GM18519 (cell line): ENCODE measurements around the gene NEK10.

Experiments
- ATAC-seq: cut with Tn5 transposase; IDR thresholded peaks from one replicate; pipeline ENCODE4 v1.9.1; 2021; ENCODE audit warnings: mild to moderate bottlenecking, moderate library complexity; ENCODE audit not compliant: unreplicated experiment, low FRiP score

The NEK10 gene

DNA sequence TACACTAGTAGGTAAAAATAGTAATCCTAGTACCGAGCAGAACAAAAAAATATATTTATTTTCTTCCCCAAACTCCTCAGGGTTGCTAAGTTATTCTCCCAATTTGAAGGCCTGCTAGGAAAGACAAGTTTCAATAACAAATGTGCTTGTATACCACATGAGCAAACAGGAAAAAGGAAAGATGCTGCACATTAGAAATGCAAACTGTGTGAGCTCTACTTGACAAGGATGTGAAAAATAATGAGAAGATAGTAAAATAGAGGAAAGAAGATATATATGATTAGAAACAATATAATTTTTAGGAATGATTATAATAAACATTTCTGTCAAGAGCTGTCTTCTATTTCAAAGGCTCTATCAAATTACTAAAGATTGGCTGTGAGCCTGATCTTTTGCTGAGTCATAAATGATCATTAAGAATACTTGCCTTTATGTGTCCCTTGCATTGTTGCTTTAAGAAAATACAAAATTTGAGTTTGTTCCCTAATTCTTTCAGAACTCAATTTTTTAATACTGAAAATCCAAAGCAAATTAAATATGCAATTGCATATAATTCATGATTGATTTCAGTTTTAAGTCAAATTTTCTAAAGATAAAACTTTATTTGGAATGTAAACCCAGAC lies 174.2 kb downstream of the NEK10 start:
- no peak for ATAC-seq

DNA sequence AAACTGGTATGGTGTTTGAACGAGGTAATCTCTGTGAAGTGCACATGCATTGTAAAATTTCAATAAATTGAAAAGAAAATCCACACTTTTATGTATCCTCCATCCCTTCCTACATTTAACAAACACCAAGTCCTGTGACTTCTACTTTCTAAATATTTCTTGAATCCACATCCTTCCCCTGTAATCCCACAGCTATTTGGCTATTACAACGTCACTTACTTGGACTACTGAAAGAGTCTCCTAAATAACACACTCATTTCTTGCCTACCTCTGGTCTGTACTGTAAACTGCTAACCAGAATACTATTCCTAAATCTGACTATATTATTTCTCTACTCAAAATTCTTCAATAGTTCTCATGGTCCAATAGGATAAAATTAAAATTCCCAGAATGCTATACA lies 176.1 kb downstream of the NEK10 start:
- no peak for ATAC-seq

DNA sequence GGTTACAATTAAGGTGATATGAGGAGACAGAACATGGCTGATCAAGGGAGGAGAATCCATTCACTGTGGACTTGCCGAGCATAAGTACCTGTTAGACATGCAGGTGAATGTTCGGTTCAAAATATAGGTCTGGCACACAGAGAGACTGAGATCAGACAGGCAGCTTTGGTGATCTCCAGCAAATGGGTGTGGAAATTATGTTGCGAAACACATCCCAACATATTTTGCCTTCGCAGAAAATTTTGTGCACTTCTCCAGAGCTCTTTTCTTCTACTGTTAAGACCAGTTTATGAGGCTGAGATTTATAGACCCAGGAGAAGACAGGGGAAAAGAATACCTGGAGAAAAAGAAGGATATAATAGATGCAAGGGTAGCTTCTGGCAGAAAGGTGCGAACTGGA lies 183.2 kb downstream of the NEK10 start:
- ATAC-seq, result no peak

DNA sequence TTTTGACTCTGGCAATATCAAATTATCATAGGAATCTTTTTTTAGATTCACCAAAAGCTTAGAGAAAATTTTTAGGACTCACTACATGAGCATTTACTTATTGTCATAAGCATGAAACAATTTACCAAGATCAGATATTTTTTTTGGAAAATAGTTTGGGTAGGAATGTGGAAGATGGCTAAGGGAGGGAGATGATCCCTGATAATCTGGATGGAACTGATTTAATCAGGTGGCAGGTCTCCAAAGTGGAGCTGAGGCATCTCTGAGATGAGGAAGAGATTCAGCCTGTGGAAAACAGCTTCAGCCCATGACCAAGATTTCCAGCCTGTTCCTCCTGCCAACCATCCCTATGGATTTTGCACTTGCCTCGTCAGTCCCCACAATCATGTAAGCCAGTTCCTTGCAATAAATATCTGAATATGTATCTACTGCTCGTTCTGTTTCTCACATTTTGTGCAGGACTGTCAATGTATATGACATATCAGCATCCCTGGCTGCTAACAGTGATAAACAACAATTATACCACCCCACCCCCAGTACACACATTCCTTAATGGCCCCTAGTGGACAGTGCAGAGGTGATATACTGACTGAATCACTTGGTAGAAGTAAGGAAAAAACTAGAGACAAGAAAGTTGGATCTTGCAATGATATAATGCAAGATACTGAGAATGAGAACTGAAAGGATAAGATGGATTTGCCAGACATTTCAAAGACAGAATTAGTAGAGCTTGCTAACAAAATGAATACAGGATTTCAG lies 183.8 kb downstream of the NEK10 start:
- no peak for ATAC-seq

DNA sequence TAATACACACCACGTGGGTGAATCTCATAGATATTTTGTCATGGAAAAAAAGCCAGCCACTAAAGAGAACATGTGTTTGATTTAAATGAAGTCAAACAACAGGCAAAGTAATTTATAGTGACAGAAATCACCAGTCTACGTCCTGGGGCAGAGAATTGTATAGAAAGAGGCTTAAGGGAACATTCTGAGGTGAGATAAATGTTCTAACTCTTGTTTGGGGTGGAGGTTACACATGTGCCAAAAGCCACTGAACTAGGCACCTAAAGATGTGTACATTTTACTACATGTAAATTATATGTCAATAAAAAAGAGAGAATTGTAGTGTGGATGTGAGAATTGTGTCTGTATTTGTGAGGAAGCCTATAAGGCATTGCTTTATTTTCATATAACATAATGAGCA lies 184.9 kb downstream of the NEK10 start:
- no peak for ATAC-seq

DNA sequence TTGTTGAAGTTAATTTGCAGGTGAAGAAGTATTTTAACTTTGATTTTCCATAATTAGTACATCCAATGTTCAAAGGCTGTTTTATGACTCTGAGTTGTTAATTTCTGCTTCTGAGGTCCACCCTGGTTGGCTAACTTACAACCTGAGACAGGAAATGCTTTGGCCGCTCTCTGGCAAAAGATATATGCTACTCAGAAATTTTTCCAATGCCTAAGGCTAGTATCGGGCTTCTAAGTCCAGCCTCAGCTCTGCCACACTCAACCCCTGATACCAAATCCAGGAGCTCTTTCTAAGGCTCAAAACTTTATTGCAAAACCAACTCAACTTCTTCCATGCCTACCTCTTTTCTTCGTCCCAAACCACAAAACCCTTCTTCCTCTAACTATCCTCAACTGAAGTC lies 192.9 kb downstream of the NEK10 start:
- ATAC-seq, result no peak

DNA sequence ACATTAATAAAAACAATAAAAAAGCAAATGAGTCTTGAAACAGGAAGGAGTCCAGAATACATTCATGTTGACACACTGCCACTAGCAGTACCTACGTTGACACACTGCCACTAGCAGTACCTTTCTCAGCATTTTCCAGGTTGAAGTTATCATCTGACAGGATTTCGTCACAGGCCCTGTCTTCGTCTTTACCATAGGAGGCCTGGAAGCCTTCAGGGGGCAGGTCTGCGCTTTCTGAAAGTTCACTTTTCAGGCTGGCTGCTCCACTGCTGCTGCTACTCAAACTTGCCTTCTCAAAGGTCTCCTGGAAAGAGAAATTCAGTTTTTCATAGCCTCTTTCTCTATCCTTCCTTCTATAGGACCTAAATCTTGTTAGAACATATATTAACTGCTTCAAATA lies 194.7 kb downstream of the NEK10 start:
- ATAC-seq, result no peak

DNA sequence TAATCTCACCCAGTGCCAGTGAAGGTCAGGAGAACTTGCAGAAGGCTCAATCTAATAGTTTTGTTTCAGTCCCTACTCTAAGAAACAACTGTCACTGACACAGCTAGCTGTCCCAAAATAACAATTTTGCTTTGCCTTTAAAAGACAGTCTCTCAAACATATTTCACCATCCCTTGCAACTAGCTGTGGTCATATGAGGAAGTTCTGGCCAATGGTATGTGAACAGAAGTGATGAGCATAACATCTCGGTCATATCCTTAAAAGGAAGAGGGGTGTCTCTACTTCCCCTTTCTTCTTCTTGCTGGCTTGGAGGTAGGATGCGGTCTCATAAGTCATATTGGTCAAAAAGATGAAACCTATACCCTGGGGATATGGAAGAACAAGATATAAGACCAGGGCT lies 198.1 kb downstream of the NEK10 start:
- ATAC-seq, result peak; percentile 94

DNA sequence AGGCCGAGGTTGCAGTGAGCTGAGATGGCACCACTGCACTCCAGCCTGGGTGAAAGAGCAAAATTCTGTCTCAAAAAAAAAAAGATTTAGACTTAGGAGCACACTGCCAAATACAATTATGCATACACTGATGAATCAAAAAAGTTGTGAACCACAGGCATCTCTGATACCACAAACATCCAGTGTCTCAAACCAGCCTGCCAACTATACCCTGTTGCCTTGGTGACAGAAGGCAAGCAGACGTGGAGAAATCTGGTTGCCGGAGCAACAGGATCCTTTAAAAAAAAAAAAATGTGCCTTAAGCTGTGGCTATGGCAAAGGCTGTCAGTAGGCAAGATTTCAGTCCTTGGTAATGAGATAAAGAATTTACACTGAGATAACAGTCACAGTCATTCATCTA lies 202.3 kb downstream of the NEK10 start:
- ATAC-seq, result no peak

DNA sequence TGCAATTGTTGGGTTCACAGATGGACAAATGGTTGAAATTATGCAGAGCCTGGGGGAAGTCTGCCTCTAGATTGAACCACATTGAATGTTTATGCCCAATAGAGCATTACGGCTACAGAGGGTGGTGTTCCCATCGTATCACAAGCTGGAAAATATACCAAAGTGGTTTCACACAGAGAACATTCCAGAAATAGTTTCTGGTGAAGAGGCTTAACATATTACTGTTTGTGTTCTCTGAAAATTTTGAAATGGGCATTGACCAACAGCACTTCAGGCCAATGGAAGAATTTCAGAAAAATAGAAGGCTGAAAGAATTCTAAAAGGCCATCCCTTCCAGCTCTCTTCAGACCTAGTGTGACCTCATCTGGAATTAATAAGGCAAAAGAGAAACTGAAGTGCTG lies 203.9 kb downstream of the NEK10 start:
- no peak for ATAC-seq

DNA sequence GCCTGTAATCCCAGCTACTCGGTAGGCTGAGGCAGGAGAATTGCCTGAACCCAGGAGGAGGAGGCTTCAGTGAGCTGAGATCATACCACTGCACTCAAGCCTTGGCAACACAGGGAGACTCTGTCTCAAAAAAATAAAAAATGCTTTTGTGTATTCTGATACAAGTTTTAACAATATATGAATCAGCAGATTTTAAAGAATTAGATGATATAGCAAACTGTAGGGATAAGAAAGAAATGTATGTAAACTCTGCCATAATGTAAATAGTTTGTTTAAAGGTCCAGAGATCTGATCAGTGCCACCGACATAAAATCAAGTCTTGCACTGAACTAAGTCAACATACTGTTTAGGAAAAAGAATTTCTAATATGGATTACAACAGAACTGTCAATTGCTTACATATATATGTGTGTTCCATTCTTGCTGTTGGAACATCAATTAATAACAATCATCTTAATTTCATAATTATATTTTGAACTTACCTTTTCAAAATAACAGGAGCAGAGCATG lies 208.3 kb downstream of the NEK10 start:
- no peak for ATAC-seq

DNA sequence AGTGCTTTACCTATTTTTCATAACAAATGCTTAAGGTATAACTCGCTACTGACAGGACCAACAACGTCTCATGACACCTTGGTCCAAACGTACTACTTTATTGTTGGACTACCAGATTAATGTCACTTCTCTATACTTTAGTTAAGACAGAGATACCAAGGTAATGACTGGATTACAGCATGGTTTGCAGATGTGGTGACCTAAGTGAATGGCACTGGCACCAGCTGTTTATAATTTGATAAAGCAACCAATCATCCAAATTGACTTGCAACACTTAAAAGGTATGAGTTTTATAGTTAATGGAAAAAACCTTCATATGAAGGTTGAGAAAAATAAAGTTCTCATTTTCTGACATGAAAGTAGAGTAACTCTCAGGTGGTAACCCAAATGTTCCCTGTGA lies 209.0 kb downstream of the NEK10 start:
- no peak for ATAC-seq

DNA sequence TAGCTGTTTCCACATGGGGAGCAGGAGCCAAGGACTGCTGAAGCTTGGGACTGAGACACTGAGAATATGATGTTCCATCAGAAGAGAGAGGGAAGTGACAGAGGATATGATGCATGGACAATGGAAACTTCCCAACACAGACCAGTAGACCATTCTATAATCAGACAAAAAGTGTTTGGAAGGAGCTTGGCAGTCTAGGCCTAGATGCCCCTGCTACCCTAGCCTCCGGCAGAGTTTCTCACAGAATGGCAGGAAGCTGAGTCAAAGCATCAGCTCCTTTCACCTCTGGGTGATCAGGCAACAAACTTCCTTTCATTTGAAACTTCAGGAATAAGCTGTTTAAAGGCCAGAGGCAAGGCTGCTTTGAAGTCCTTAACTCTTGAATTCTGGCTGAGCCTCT lies 222.0 kb downstream of the NEK10 start:
- no peak for ATAC-seq

DNA sequence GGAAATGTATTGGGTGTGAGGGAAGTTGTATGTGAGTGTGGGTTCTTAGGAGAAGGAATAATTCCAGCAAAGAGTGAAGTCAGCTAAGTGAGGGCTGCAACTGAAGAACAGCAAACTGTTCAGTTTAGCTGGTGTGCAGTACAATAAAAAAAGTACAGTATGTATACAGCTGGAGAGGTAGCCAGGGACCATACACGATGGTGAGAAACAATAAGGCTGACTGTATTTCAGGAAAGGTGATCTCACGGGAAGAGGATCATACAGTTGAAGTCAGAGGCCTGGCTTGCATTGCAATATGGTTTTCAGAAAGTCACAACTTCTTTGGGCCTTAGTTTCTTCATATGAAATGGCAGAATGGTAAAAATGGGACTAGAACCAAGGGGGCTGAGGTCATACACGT lies 222.4 kb downstream of the NEK10 start:
- no peak for ATAC-seq

DNA sequence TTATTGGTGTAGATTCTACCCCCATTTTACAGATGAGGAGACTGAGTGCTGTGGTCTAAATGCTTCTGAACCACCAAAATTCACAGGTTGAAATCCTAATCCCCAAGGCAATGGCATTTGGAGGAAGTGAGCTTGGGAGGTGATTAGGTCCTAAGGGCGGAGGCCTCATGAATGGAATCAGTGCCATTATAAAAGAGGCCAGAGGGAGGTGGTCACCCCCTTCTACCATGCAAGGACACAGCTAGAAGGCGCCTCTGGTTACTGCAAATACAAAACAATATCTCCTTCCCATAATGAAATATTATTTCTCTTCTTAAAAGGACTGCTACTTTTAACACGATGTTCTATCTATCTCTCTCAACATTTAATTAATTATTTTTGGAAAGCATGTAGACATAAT lies 223.5 kb downstream of the NEK10 start:
- no peak for ATAC-seq

DNA sequence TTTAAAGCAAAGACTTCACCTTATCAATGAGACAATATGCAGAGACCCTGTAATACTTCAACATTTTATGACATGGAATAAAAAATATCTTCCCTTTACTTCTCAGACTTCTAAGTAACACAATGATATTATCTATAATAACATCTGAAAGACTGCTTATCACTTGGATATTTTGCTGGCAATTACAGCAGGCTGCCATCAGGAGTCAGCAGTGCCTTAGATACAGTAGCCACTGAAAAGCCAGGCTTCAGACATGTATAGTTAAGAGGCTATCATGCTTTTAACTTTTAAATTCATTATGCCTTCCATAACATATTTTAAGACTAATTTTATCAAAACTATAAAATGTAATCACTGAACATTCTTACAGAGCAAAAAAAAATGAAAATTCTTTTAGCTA lies 227.5 kb downstream of the NEK10 start:
- no peak for ATAC-seq

DNA sequence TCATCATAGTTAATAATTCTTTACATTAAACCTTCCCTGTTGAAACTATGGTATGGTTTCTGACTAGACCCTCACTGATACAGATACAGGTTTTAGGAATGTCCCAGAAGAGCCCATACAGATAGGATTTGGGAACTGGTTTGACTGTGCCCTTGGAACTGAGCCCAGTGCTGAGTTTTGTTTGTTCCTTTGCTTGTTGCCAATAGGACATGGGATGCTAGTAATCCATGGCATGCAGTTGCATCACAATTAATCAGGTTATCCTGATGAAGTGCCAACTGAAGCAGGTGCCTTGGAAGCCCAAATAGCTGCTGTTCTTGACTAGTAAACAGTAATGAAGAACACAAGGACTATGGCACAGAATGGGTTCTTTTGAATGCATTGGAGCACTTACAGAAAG lies 230.6 kb downstream of the NEK10 start:
- ATAC-seq, result no peak

DNA sequence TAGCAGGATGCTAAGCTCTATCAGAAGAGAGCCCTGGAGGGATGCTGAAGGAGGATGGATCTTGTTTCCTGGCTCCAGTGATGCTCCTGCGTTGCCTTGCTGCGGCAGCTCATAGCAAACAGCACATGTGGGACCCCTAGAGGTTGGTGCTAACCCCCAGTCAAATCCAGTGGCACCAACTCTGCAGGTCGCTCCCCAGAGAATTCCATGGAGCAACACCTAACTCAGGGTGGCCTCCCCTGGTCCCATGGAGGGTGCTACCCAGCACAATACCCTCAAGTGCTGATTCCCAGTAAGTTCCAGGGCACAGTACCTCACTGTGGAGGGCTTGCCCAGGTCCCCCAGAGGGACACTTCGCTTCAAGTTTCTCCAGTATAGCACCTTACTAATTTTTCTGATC lies 231.2 kb downstream of the NEK10 start:
- no peak for ATAC-seq

DNA sequence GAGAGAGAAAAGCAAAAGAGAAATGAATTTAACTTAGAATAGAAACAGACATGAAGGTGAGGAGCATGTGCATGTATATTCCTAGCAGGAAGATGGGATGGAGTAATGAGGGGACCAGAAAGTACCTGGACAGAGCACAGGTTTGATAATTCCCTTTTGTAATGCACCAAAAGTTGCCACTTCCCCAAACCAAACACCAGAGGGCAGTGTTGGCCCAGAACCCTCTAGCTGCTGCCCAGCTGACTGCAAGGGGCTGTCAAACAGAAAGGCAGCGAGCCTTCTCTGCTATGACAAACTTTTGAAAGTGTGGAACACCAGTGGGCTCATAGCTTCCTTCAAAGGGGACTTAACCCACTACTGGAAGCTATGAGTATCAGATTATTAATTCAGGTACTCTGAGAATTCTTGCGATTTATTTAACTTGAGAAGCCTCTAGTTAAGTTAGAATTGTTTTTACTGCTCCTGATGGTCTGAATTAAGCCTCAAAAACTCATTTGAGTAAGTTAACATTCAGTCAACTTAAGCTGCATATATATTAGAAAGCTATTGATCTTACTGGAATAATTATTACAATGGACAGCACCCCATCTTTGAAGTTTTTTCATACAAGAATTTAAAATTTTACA lies 234.9 kb downstream of the NEK10 start:
- peak; percentile 89 for ATAC-seq

DNA sequence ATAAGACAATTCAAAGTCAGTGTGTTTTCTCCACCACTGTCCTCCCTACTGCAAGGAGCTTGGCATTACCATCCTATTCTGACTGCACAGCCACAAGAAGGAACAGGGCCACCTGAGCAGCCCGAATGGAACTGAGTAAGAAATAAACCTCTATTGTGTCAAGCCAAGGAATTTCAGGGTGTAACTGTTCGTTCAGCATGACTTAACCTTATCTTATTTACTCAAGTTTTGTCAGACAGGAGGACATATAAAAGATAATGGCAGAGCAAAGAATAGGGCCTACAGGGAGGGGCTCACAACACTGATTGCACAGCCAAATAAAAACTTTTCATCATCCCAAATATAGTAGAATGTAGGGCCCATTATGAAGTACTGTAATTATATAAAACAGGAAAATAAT lies 236.1 kb downstream of the NEK10 start:
- no peak for ATAC-seq

DNA sequence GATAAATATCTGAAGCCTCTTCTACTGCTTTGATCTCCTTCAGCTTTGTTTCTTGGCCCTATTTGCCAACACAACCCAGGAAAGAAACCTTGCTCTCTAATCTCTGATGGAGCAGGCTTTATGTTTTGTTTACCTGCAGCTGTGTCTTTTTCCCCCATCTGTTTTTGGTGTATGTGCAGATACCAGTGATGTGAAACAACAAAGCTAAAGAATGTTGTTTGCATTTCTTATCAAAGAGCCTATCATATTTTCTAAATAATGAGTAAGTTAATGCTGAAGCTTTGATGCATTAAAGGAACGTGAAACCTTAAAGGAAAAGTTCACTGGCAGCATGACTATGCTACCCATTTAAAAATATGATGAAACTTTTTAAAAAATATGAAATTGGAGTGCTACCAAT lies 238.4 kb downstream of the NEK10 start:
- ATAC-seq, result no peak

DNA sequence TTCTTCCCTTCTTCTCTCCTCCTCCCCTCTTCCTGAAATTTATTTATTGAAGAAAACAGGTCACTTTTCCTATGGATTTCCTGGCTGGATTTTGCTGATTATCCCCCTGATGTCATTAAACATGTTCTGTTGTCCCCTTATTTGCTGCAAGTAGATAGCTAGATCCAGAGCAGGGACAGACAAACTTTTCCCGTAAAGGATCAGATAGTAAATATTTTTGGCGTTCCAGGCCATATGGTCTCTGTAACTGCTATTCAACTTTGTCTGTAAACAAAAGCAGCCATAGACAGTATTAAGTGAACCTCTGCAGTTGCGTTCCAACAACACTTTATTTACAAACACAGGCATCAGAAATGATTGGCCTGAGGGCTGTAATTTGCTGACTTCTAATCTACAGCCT lies 241.3 kb downstream of the NEK10 start:
- ATAC-seq, result no peak
